Gastroesophageal sphincter (tissue), 4 donors: ENCODE results near the gene GRIK2. TPM values are rescaled to one million over a fixed set of nuclear protein-coding genes. Genes with fewer than 3 reads are reported as not detected.

ENCODE experiments used
- ATAC-seq: fragments of 150-250 bp; one replicate; pipeline ENCODE4 v1.9.1; 2016; ENCODE audit warnings: mild to moderate bottlenecking, moderate library complexity
- H3K27ac ChIP-seq, 4 donors: fragments of 200-600 bp; sonication (generic) in 3 of 4; 1 replicate in 3 of 4; 2 replicates in 1 of 4; pipeline ENCODE4 v1.5.1; 2016 to 2019
- H3K27me3 ChIP-seq: fragments of 200-600 bp; sonication (generic); one replicate; pipeline ENCODE4 v1.5.1; 2019
- H3K36me3 ChIP-seq, 2 donors: fragments of 200-600 bp; sonication (generic); one replicate each; pipeline ENCODE4 v1.5.1; 2019; ENCODE audit warnings: control low read depth in 1 of 2
- H3K4me1 ChIP-seq, 3 donors: fragments of 200-600 bp; sonication (generic); 1 replicate in 2 of 3; 2 replicates in 1 of 3; pipeline ENCODE4 v1.5.1; 2016 to 2019; ENCODE audit warnings: control low read depth in 2 of 3
- H3K4me3 ChIP-seq, 2 donors: fragments of 200-600 bp; sonication (generic); one replicate each; pipeline ENCODE4 v1.5.1; 2019; ENCODE audit warnings: mild to moderate bottlenecking in 1 of 2, moderate library complexity in 1 of 2
- H3K9me3 ChIP-seq, 3 donors: fragments of 200-600 bp; sonication (generic); one replicate each; pipeline ENCODE4 v1.5.1; 2017 to 2019; ENCODE audit warnings: control low read depth in 2 of 3
- CTCF ChIP-seq, 4 experiments: fragments of 200-600 bp in 2 of 4; fragments of 450-650 bp in 2 of 4; sonication (generic) in 1 of 4; IDR thresholded peaks; one replicate each; pipeline ENCODE4 v1.5.1; 2017 to 2019; ENCODE audit warnings: antibody characterized with exemption in 4 of 4, mild to moderate bottlenecking in 2 of 4, moderate library complexity in 2 of 4
- EP300 ChIP-seq: sonication (generic); formaldehyde crosslinking; IDR thresholded peaks from one replicate; pipeline ENCODE4 v1.6.1; 2017; ENCODE audit warnings: antibody characterized with exemption, mild to moderate bottlenecking
- POLR2A ChIP-seq, 2 donors: fragments of 450-650 bp; IDR thresholded peaks; one replicate each; pipeline ENCODE4 v1.6.1; 2017; ENCODE audit warnings: antibody characterized with exemption in 2 of 2, mild to moderate bottlenecking in 2 of 2, moderate library complexity in 1 of 2
- POLR2AphosphoS5 ChIP-seq: sonication (generic); formaldehyde crosslinking; IDR thresholded peaks from one replicate; pipeline ENCODE4 v1.6.1; 2017; ENCODE audit warnings: antibody characterized with exemption
- WGBS, 2 donors: methylation state at CpG; one replicate each; pipeline ENCODE4 v1.1.5; 2018; ENCODE audit warnings: low coverage in 1 of 2; 5-methylcytosine and 5-hydroxymethylcytosine counted together
- total RNA-seq, 4 donors: library from RNA; depleted of rRNA; stranded (reverse); fragments of >200 nt; gene quantifications; one replicate each; pipeline ENCODE4 v1.1.0, GENCODE V29; 2016

The GRIK2 gene
- total RNA-seq, 4 donors from 2014 or later, result 0.82 to 2.2 (median 1.0) TPM

- H3K4me1 ChIP-seq, result no peaks in the 10 kb centered on the region
- H3K9me3 ChIP-seq, result no peaks in the 10 kb centered on the region
- TF ChIP-seq POLR2AphosphoS5, result no peak
- TF ChIP-seq CTCF (IDR thresholded peaks at IDR 0.05), result no peak
- no peak for TF ChIP-seq POLR2A (IDR thresholded peaks at IDR 0.05)
- 75 to 78% methylated on average over 1 of the region's 1 CpG for WGBS, 2 donors
- no peak overlapping the region for H3K27ac ChIP-seq
- H3K27me3 ChIP-seq, result no peaks in the 10 kb centered on the region
- no peaks in the 10 kb centered on the region for H3K36me3 ChIP-seq
- H3K4me3 ChIP-seq, result no peak overlapping the region
- ATAC-seq, result no peak
Measured at GRCh38 chr6:101444717-101445116, 51.2 kb downstream of the GRIK2 start.

- no peak overlapping the region for H3K4me3 ChIP-seq
- no peak for ATAC-seq
- H3K9me3 ChIP-seq, result no peaks in the 10 kb centered on the region
- H3K36me3 ChIP-seq, result no peaks in the 10 kb centered on the region
- 26 to 68% methylated on average over 2 of the region's 2 CpGs for WGBS, 2 donors
- H3K27me3 ChIP-seq, result no peaks in the 10 kb centered on the region
- H3K4me1 ChIP-seq, result no peaks in the 10 kb centered on the region
- no peak overlapping the region for H3K27ac ChIP-seq
- no peak for TF ChIP-seq POLR2A (IDR thresholded peaks at IDR 0.05)
Measured at GRCh38 chr6:101445527-101445926, 52.0 kb downstream of the GRIK2 start.

GRCh38 chr6:101450901-101451300, 57.4 kb downstream of the GRIK2 start:
- whole genome bisulfite sequencing, 2 donors, result 49 to 65% methylated on average over 5 of the region's 5 CpGs
- no peak overlapping the region for H3K27ac ChIP-seq
- H3K4me3 ChIP-seq, result no peak overlapping the region
- H3K4me1 ChIP-seq, result no peaks in the 10 kb centered on the region
- no peaks in the 10 kb centered on the region for H3K36me3 ChIP-seq
- TF ChIP-seq POLR2AphosphoS5 (no peak), POLR2A (IDR thresholded peaks at IDR 0.05) (no peak), CTCF (IDR thresholded peaks at IDR 0.05) (no peak), EP300 (no peak)
- ATAC-seq, result no peak
- no peaks in the 10 kb centered on the region for H3K9me3 ChIP-seq
- no peaks in the 10 kb centered on the region for H3K27me3 ChIP-seq

- 89 to 94% methylated on average over 1 of the region's 1 CpG for WGBS, 2 donors
- H3K9me3 ChIP-seq, result no peaks in the 10 kb centered on the region
- no peak for ATAC-seq
- no peak for TF ChIP-seq CTCF (IDR thresholded peaks at IDR 0.05)
- TF ChIP-seq EP300, result no peak
- H3K27me3 ChIP-seq, result no peaks in the 10 kb centered on the region
- H3K4me1 ChIP-seq, result no peaks in the 10 kb centered on the region
- H3K36me3 ChIP-seq, result no peaks in the 10 kb centered on the region
- H3K27ac ChIP-seq, result no peak overlapping the region
- no peak overlapping the region for H3K4me3 ChIP-seq
Measured at GRCh38 chr6:101451981-101452380, 58.5 kb downstream of the GRIK2 start.

- 47% methylated on average over 4 of the region's 4 CpGs for WGBS, 2 donors
- TF ChIP-seq POLR2AphosphoS5, result no peak
- no peak for TF ChIP-seq EP300
- TF ChIP-seq POLR2A (IDR thresholded peaks at IDR 0.05), result no peak
- no peak for TF ChIP-seq CTCF (IDR thresholded peaks at IDR 0.05)
- H3K4me3 ChIP-seq, result no peak overlapping the region
- H3K36me3 ChIP-seq, result no peaks in the 10 kb centered on the region
- no peak for ATAC-seq
- H3K27ac ChIP-seq, result no peak overlapping the region
- no peaks in the 10 kb centered on the region for H3K9me3 ChIP-seq
- no peaks in the 10 kb centered on the region for H3K4me1 ChIP-seq
- H3K27me3 ChIP-seq, result no peaks in the 10 kb centered on the region
Measured at GRCh38 chr6:101453221-101453620, 59.7 kb downstream of the GRIK2 start.
